GM23338 (cell line): ENCODE measurements around the gene L3MBTL4. TPM values are rescaled to one million over a fixed set of nuclear protein-coding genes. Genes with fewer than 3 reads are reported as not detected.

Experiments
- ATAC-seq: fragments of 200-7000 bp; cut with Tn5 transposase; 3 replicates; pipeline ENCODE4 v1.9.1; 2020
- DNase-seq: peaks from one replicate; pipeline ENCODE4 v3.0.0-alpha.2; 2015; ENCODE audit warnings: low spot score
- H2AFZ ChIP-seq: fragments of 200-600 bp; sonication (generic); 2 replicates; pipeline ENCODE4 v1.8.0; 2016; ENCODE audit warnings: antibody characterized with exemption, mild to moderate bottlenecking, moderate library complexity
- H3F3A ChIP-seq: fragments of 200-600 bp; sonication (generic); replicated peaks from 2 replicates; pipeline ENCODE4 v1.8.0; 2017; ENCODE audit warnings: antibody characterized with exemption, mixed run types, low read depth
- H3K27ac ChIP-seq: fragments of 200-600 bp; sonication (generic); 2 replicates; pipeline ENCODE4 v1.6.1; 2016; ENCODE audit warnings: low read depth
- H3K27me3 ChIP-seq: fragments of 200-600 bp; sonication (generic); 2 replicates; pipeline ENCODE4 v1.8.0; 2016; ENCODE audit warnings: mild to moderate bottlenecking, mixed run types, moderate library complexity; ENCODE audit not compliant: insufficient read depth
- H3K36me3 ChIP-seq: fragments of 200-600 bp; sonication (generic); 2 replicates; pipeline ENCODE4 v1.8.0; 2016; ENCODE audit warnings: mild to moderate bottlenecking; ENCODE audit not compliant: insufficient read depth
- H3K4me1 ChIP-seq: fragments of 200-600 bp; sonication (generic); 2 replicates; pipeline ENCODE4 v1.8.0; 2016; ENCODE audit warnings: mild to moderate bottlenecking, moderate library complexity; ENCODE audit not compliant: insufficient read depth
- H3K4me2 ChIP-seq: fragments of 200-600 bp; sonication (generic); 2 replicates; pipeline ENCODE4 v1.7.1; 2017; ENCODE audit warnings: mixed run types
- H3K4me3 ChIP-seq: fragments of 200-600 bp; sonication (generic); 2 replicates; pipeline ENCODE4 v1.6.1; 2016; ENCODE audit warnings: mixed run types
- H3K79me2 ChIP-seq: fragments of 200-600 bp; sonication (generic); replicated peaks from 2 replicates; pipeline ENCODE4 v1.8.0; 2017; ENCODE audit warnings: mild to moderate bottlenecking; ENCODE audit not compliant: insufficient read depth
- H3K9me2 ChIP-seq: fragments of 200-600 bp; sonication (generic); 2 replicates; pipeline ENCODE4 v1.8.0; 2017; ENCODE audit not compliant: insufficient read depth
- H4K20me1 ChIP-seq: fragments of 200-600 bp; sonication (generic); replicated peaks from 2 replicates; pipeline ENCODE4 v1.8.0; 2017; ENCODE audit warnings: mild to moderate bottlenecking; ENCODE audit not compliant: insufficient read depth
- H3K27ac Mint-ChIP-seq: 2 replicates; pipeline ENCODE4 v1.8.0; 2020; ENCODE audit warnings: inconsistent platforms, mild to moderate bottlenecking, moderate library complexity, mixed read lengths
- H3K27me3 Mint-ChIP-seq: 3 replicates; pipeline ENCODE4 v1.8.0; 2022; ENCODE audit warnings: low read depth, mild to moderate bottlenecking, moderate library complexity, mixed read lengths, inconsistent platforms; ENCODE audit not compliant: insufficient read depth, poor library complexity
- H3K36me3 Mint-ChIP-seq: 3 replicates; pipeline ENCODE4 v1.8.0; 2021; ENCODE audit warnings: low read depth, mild to moderate bottlenecking, inconsistent platforms, moderate library complexity, mixed read lengths
- H3K4me1 Mint-ChIP-seq: 3 replicates; pipeline ENCODE4 v1.8.0; 2020; ENCODE audit warnings: mild to moderate bottlenecking, inconsistent platforms, mixed read lengths
- H3K4me3 Mint-ChIP-seq: 3 replicates; pipeline ENCODE4 v1.8.0; 2021; ENCODE audit warnings: moderate library complexity, mild to moderate bottlenecking, inconsistent platforms, mixed read lengths
- H3K9me3 Mint-ChIP-seq: 3 replicates; pipeline ENCODE4 v1.8.0; 2020; ENCODE audit warnings: moderate library complexity, mild to moderate bottlenecking, inconsistent platforms, mixed read lengths
- CREB1 ChIP-seq: fragments of 250-450 bp; sonication (Bioruptor Pico); IDR thresholded peaks from 2 replicates; pipeline ENCODE4 v1.5.0; 2020; ENCODE audit warnings: low read depth, mild to moderate bottlenecking, moderate library complexity
- ETS1 ChIP-seq: IDR thresholded peaks from 2 replicates; pipeline ENCODE4 v1.6.1; 2016; ENCODE audit warnings: antibody characterized with exemption
- NANOG ChIP-seq: IDR thresholded peaks from 2 replicates; pipeline ENCODE4 v1.6.1; 2016; ENCODE audit warnings: antibody characterized with exemption, borderline replicate concordance
- POLR2AphosphoS5 ChIP-seq: IDR thresholded peaks from 2 replicates; pipeline ENCODE4 v1.6.1; 2016; ENCODE audit warnings: antibody characterized with exemption, low read depth
- REST ChIP-seq: IDR thresholded peaks from one replicate; pipeline ENCODE4 v1.6.1; 2018; ENCODE audit warnings: antibody characterized with exemption; ENCODE audit not compliant: unreplicated experiment
- ZNF114 ChIP-seq: fragments of 250-450 bp; sonication (Bioruptor Pico); IDR thresholded peaks from 2 replicates; pipeline ENCODE4 v1.5.0; 2020; ENCODE audit warnings: mild to moderate bottlenecking, moderate library complexity
- ZNF331 ChIP-seq: fragments of 250-450 bp; sonication (Bioruptor Pico); IDR thresholded peaks from 2 replicates; pipeline ENCODE4 v1.5.0; 2020; ENCODE audit warnings: low read depth, mild to moderate bottlenecking, moderate library complexity
- polyA plus RNA-seq: library from polyadenylated mRNA; unstranded; fragments of >200 nt; fragmentation: Nextera tagmentation; extraction: Ambion mirVana; gene quantifications from 2 replicates; pipeline ENCODE4 v1.2.1, GENCODE V29; 2016
- total RNA-seq: library from RNA; depleted of rRNA; stranded (reverse); fragments of >200 nt; shearing (Covaris generic); gene quantifications from 2 replicates; pipeline ENCODE4 v1.2.3, GENCODE V29; 2014

L3MBTL4 gene
- total and polyA plus RNA-seq, 2 experiments from 2014 or later = 0.48 to 2.8 TPM

- Mint-ChIP-seq H3K4me3 (no peak overlapping the region), H3K27ac (no peak overlapping the region), H3K36me3 (peaks cover 3% of the 10 kb centered on the region; the same call in 1 of the 3 replicates)
Measured at GRCh38 chr18:6330786-6331185, 83.9 kb downstream of the L3MBTL4 start.

GRCh38 chr18:6328621-6329010 is 86.1 kb downstream of the L3MBTL4 start:
- H3K4me1 Mint-ChIP-seq = no peaks in the 10 kb centered on the region
- peaks cover 14% of the 10 kb centered on the region for H3K9me3 Mint-ChIP-seq
- Histone ChIP-seq H3K27me3 (no peaks in the 10 kb centered on the region), H4K20me1 (no peaks in the 10 kb centered on the region), H3K9me2 (peaks cover 19% of the 10 kb centered on the region), H3K4me1 (no peaks in the 10 kb centered on the region), H3F3A (no peaks in the 10 kb centered on the region), H3K36me3 (0 out of 2 replicates have a peak, but pooled peaks cover 3% of the 10 kb centered on the region), H3K4me2 (no peak overlapping the region), H3K27ac (no peak overlapping the region), H2AFZ (no peak overlapping the region), H3K79me2 (no peaks in the 10 kb centered on the region), H3K4me3 (no peak overlapping the region)
- H3K36me3 Mint-ChIP-seq = peaks cover 6% of the 10 kb centered on the region; the same call in 2 of the 3 replicates
- DNase-seq (no peak), ATAC-seq (no peak)
- H3K27ac Mint-ChIP-seq = no peak overlapping the region
- no peak overlapping the region for H3K4me3 Mint-ChIP-seq
- H3K27me3 Mint-ChIP-seq = peaks cover 3% of the 10 kb centered on the region
- TF ChIP-seq CREB1 (CRISPR knock-in tag) = no peak
- TF ChIP-seq NANOG = no peak
- no peak for TF ChIP-seq ZNF331 (CRISPR knock-in tag)
- TF ChIP-seq REST = no peak
- TF ChIP-seq ETS1 = no peak

More at GRCh38 chr18:6330786-6331185, 83.9 kb downstream of the L3MBTL4 start:
- Histone ChIP-seq H3K4me2 (no peak overlapping the region), H3K79me2 (no peaks in the 10 kb centered on the region), H3K4me3 (no peak overlapping the region), H3F3A (no peaks in the 10 kb centered on the region), H3K27ac (no peak overlapping the region), H2AFZ (no peak overlapping the region), H3K4me1 (no peaks in the 10 kb centered on the region), H4K20me1 (no peaks in the 10 kb centered on the region), H3K9me2 (peaks cover 19% of the 10 kb centered on the region), H3K27me3 (no peaks in the 10 kb centered on the region), H3K36me3 (no peaks in the 10 kb centered on the region)
- no peak for DNase-seq
- no peak for ATAC-seq
- Mint-ChIP-seq H3K9me3 (no peaks in the 10 kb centered on the region; the same call in 2 of the 3 replicates), H3K27me3 (peaks cover 3% of the 10 kb centered on the region), H3K4me1 (no peaks in the 10 kb centered on the region)
- no peak for TF ChIP-seq POLR2AphosphoS5
- TF ChIP-seq ZNF331 (CRISPR knock-in tag) = no peak
- no peak for TF ChIP-seq REST
- TF ChIP-seq ZNF114 (CRISPR knock-in tag) = no peak
